IPS-18a (cell line): Measurements from ENCODE around the gene SF3A1.

Experiments used
- H3K27ac ChIP-seq: one replicate; pipeline ENCODE4 v1.5.1; 2013; ENCODE audit warnings: low read length
- H3K27me3 ChIP-seq: one replicate; pipeline ENCODE4 v1.6.1; 2013; ENCODE audit warnings: mild to moderate bottlenecking, low read length; ENCODE audit not compliant: control insufficient read depth, insufficient read depth
- H3K36me3 ChIP-seq: one replicate; pipeline ENCODE4 v1.6.1; 2013; ENCODE audit warnings: low read depth, low read length; ENCODE audit not compliant: control insufficient read depth
- H3K4me1 ChIP-seq: one replicate; pipeline ENCODE4 v1.6.1; 2013; ENCODE audit warnings: low read depth, low read length; ENCODE audit not compliant: control insufficient read depth
- H3K4me3 ChIP-seq: one replicate; pipeline ENCODE4 v1.5.1; 2013; ENCODE audit warnings: low read length
- H3K9ac ChIP-seq: one replicate; pipeline ENCODE4 v1.6.1; 2013; ENCODE audit warnings: mild to moderate bottlenecking, low read length, moderate library complexity
- H3K9me3 ChIP-seq: one replicate; pipeline ENCODE4 v1.6.1; 2013; ENCODE audit warnings: low read depth, low read length; ENCODE audit not compliant: control insufficient read depth

The SF3A1 gene

DNA sequence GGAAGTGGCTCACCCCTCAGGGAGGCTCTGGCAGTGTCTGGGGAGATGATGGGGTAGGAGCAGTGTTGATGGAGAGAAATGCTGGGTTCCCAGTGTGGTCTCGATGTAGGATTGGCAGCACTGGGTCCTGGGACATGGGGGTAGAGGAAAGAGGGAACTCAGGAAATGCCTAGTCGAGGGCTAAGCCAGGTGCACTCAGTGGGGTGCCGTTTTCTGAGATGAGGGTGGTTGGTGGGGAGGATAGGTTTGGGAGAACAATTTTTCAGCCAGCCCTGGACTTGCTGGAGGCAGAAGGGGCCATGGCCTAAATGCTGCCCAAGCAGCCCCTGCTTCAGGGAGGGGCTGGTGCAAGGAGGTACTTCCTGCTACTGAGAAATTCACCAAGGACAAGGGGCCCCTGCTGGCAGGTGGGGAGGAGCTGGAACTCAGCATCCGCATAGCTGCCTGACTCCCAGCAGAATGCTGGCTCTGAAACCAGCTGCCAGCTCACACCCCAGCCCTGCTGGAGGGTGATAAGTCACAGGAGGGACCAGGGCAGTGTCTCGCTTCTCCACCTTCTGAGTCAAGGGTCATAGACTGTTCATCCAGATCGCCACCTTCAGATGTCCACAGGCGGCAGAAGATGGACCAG, 6.1 kb upstream of the SF3A1 start:
- Histone ChIP-seq H3K4me3 (no peak overlapping the region), H3K9ac (no peak overlapping the region), H3K27me3 (no peaks in the 10 kb centered on the region), H3K36me3 (no peaks in the 10 kb centered on the region), H3K4me1 (peaks cover 8% of the 10 kb centered on the region), H3K9me3 (no peaks in the 10 kb centered on the region), H3K27ac (no peak overlapping the region)

DNA sequence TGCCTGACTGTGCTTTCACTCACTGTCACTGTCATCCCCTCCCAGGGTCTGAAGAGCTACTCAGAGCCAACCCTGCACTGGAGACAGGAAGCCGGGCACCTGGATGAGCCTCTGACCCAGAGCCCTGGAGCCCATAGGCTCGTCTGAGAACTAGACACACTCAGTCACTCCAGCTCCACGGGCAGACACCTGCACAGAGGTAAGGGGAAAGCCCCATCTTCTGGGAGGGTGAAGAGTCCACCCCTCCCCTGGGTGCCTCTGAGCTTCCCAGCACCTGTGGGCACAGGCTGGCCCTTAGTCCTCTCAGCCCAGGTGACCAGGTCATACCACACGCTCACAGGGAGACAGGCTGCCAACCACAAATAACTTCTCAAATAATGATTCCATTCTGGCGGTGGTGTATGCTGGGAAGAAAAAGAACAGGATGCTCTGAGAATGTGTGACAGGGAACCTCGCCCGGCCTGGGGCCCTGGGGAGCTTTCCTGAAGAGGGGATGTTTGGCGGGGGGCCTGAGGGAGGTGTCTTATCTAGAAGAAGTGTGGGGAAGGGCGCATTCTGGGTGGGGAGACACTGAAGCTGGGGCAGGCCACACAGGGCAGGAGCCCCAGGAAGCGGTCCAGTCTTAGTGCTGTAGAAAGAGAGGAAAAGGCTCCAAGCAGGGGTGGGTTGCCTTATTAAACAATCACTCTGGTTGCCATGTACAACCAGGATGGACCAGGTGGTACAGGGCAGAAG, 5.4 kb upstream of the SF3A1 start:
- H3K9ac ChIP-seq = no peak overlapping the region

DNA sequence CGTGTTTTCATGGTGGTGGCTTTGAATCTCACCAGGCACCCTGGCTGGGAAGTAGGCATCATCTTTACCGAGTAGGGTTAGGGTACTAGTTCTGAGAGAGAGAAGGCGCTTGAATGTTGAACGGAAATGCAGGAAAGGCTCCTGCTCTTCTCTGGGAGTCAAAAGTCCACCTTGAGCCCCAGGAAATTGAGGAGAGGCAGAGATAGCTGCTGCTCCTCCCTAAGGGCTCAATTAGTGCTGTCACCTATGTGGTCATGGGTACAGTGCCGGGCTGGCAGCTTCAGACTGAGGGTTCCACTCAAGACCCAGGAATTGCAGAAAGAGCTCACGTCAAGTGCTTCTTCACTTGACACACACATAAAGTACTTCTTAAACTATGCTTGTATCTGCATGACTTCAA, 1.8 kb upstream of the SF3A1 start:
- Histone ChIP-seq H3K4me1 (peaks cover 8% of the 10 kb centered on the region), H3K9me3 (no peaks in the 10 kb centered on the region), H3K27me3 (no peaks in the 10 kb centered on the region), H3K36me3 (peaks cover 7% of the 10 kb centered on the region), H3K4me3 (no peak overlapping the region), H3K9ac (no peak overlapping the region), H3K27ac (no peak overlapping the region)

More for the DNA sequence above, 5.4 kb upstream of the SF3A1 start:
- Histone ChIP-seq H3K4me3 (no peak overlapping the region), H3K9me3 (no peaks in the 10 kb centered on the region), H3K36me3 (no peaks in the 10 kb centered on the region), H3K27ac (no peak overlapping the region), H3K4me1 (peaks cover 8% of the 10 kb centered on the region), H3K27me3 (no peaks in the 10 kb centered on the region)

DNA sequence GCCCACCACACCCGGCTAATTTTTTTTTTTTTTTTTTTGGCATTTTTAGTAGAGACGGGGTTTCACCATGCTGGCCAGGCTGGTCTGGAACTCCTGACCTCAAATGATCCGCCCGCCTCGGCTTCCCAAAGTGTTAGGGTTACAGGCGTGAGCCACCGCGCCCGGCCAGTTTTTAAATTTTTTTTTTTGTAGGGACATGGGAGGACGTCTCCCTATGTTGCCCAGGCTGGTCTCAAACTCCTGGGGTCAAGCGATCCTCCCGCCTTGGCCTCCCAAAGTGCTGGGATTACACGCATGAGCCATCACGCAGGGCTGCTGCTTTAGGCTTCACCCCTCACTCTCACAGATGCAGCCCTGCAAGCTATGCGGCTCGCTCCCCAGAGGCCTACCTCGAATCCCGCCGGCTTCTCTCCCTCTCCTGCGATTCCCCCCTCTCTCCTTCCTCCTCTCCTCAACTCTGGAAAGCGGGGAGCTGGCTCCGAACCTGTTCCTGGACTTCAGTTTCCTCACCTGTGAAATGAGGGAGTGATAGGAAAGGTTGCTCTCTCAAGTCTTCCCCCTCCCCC, 1.0 kb upstream of the SF3A1 start:
- H3K27me3 ChIP-seq = no peaks in the 10 kb centered on the region
- peak overlapping the region; percentile 79 for H3K9ac ChIP-seq
- peak overlapping the region; percentile 87 for H3K27ac ChIP-seq
- H3K4me1 ChIP-seq = peaks cover 5% of the 10 kb centered on the region
- H3K9me3 ChIP-seq = no peaks in the 10 kb centered on the region
- H3K36me3 ChIP-seq = peaks cover 11% of the 10 kb centered on the region
- peak overlapping the region; percentile 74 for H3K4me3 ChIP-seq

DNA sequence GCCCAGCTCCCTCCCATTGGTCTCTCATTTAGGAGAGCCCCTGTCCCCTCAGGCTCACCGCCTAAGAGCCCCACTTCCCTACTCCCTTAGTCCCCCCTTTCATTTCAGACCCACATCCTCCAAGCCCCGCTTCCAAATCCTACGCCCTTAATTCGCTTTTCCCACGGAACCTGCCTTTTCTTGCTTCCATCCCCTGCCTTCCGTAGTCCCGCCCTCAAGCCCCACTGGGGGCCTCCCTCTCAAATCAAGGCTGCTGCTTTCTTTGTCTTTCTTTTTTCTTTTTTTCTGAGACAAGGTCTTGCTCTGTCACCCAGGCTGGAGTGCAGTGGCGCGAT, 509 bp upstream of the SF3A1 start:
- peak overlapping the region; percentile 74 for H3K4me3 ChIP-seq
- peak overlapping the region; percentile 79 for H3K9ac ChIP-seq
- H3K27ac ChIP-seq = peak overlapping the region; percentile 87
- no peaks in the 10 kb centered on the region for H3K4me1 ChIP-seq
- H3K36me3 ChIP-seq = peaks cover 16% of the 10 kb centered on the region
- H3K27me3 ChIP-seq = no peaks in the 10 kb centered on the region
- no peaks in the 10 kb centered on the region for H3K9me3 ChIP-seq

DNA sequence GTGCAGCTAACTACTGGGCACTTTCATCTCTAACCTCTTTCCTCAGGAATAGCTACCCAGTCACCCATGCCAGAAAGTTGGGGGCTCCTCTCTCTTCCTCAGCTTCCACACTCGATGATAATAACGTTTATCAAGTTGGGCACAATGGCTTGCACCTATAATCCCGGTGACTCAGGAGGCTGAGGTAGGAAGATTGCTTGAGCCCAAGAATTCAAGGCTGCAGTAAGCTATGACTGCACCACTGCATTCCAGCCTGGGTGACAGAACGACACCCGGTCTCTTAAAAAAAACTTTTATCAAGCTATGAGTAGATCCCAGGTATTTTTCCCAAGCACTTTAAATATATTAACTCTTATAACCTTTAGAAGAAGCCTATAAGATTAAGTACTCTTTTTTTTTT, 2.0 kb downstream of the SF3A1 start:
- Histone ChIP-seq H3K27ac (no peak overlapping the region), H3K4me3 (no peak overlapping the region), H3K9ac (no peak overlapping the region), H3K36me3 (peaks cover 40% of the 10 kb centered on the region), H3K27me3 (no peaks in the 10 kb centered on the region), H3K4me1 (no peaks in the 10 kb centered on the region), H3K9me3 (no peaks in the 10 kb centered on the region)

DNA sequence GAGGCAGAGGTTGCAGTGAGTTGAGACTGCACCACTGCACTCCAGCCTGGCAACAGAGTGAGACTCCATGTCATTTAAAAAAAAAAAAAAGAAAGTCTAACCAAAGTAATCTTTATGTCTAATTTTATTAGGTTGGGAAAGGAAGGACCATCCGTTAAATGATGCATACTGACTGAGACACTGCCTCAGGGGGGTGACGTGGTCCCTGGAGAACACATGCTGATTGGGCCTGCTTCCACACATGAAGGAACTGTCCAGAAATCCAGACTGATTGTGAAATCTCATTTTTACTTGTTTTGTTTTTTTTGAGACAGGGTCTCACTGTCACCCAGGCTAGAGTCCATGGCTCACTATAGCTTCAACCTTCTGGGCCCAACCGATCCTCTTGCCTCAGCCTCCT, 5.5 kb downstream of the SF3A1 start:
- Histone ChIP-seq H3K27ac (no peak overlapping the region), H3K4me3 (no peak overlapping the region), H3K9ac (no peak overlapping the region), H3K4me1 (no peaks in the 10 kb centered on the region), H3K27me3 (no peaks in the 10 kb centered on the region), H3K36me3 (peaks cover 69% of the 10 kb centered on the region), H3K9me3 (no peaks in the 10 kb centered on the region)

DNA sequence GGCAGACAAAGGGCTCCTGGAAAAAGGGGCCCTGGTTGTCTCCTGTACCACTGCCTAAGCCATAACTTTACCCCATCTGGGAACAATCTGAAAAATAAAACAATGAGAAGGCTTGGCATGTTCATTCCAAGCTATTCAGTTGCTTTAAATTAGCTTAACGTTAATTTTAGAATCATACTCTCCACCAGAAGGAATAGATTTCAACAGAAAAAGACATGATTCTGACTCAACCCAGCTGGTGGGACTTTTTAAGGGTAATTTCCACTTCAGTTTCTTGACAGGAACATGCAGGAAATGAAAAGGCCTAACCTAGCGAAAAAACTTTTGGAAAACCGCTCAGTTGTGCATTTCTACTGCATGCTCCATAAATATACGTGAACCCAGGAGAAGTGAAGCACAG, 7.9 kb downstream of the SF3A1 start:
- Histone ChIP-seq H3K36me3 (peaks cover 89% of the 10 kb centered on the region), H3K27me3 (no peaks in the 10 kb centered on the region), H3K4me3 (no peak overlapping the region), H3K4me1 (no peaks in the 10 kb centered on the region), H3K27ac (no peak overlapping the region), H3K9me3 (no peaks in the 10 kb centered on the region), H3K9ac (no peak overlapping the region)

DNA sequence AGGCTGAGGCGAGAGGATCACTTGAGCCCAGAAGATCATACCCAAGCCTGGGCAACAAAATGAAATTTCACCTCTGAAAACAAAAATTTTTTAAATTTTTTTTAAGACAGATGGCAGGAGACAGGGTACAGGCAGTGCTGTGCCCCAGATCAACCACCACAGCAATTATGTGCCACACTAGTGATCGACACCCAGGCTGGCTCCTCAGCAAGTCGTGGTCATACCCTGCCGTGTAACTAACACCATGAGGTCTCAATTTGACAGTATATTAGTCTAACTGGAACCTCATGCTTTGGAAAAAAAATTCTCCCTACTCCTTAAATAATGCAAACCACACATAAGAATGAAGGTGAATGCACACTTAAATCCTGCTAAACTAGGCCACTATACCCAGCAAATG, 8.3 kb downstream of the SF3A1 start:
- H3K9ac ChIP-seq = no peak overlapping the region
- H3K4me3 ChIP-seq = no peak overlapping the region
- no peak overlapping the region for H3K27ac ChIP-seq
- H3K27me3 ChIP-seq = no peaks in the 10 kb centered on the region
- no peaks in the 10 kb centered on the region for H3K4me1 ChIP-seq
- no peaks in the 10 kb centered on the region for H3K9me3 ChIP-seq
- H3K36me3 ChIP-seq = peaks cover 89% of the 10 kb centered on the region

DNA sequence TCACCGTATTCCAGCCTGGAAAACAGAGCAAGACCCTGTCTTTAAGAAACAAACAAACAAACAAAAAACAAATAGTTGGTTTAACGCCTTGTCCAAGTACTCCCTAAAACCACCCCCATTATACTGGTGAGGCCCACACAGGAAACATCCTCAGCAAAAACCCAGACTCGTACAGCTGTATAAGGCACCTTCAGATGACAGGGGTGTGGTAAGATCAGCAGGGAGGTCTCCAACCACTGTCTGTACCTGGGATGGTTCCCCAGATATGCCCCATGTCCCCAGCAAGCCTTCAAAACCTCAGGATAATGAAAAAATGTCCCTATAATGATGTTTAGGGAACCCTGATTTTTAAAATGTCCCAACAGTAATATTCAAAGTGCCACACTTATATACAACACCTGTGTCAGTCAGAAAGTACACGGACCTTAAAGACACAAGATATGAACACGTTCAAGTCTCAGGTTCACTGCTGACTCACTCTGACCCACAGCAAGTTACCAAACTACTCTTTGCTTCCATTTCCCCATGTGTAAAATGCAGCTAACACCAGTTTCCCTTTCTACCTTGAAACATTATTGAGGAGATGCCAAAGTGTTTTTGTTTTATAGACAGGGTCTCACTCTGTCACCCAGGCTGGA, 9.3 kb downstream of the SF3A1 start:
- no peak overlapping the region for H3K4me3 ChIP-seq
- H3K9ac ChIP-seq = no peak overlapping the region
- H3K27ac ChIP-seq = no peak overlapping the region
- H3K36me3 ChIP-seq = peaks cover 93% of the 10 kb centered on the region
- no peaks in the 10 kb centered on the region for H3K4me1 ChIP-seq
- no peaks in the 10 kb centered on the region for H3K9me3 ChIP-seq
- no peaks in the 10 kb centered on the region for H3K27me3 ChIP-seq

DNA sequence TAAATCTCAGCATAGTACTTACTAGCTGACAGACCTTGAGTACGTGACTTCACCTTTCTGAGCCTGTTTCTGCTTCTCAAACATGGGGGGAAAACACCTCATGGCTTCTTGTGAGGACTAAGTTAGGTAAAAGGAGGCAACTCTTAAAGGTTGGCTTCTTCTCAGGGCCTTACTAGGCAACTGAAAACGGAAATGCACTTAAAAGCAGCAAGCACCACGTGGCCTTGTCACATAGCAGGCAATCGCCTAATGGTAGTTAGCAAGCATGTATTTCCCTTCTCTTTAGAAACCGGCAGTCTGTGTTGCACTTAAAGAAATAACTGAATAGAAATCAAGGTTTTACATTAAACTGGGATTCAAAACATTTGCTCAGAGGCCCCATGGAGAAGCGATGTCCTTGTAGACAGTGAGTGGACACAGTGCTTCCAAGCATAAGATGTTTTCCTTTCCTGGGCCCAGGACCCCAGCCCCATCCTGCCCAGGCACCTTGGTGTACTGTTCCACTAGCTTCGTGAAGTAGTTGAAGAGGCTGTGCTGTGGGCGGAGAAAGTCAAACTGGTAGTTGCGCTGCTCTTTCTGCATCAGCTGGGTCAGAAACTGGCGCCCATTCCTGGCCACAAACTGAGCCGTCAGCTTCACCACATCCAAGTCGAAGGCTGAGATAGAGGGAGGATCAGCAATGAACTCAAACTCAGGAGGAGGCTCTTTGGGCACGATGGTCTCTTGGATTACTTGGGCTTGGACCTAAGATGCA, 12.1 kb downstream of the SF3A1 start:
- Histone ChIP-seq H3K27me3 (no peaks in the 10 kb centered on the region), H3K4me1 (no peaks in the 10 kb centered on the region), H3K36me3 (peaks cover 95% of the 10 kb centered on the region), H3K9me3 (no peaks in the 10 kb centered on the region), H3K9ac (no peak overlapping the region), H3K4me3 (no peak overlapping the region), H3K27ac (no peak overlapping the region)
